GM12891 (cell line): ENCODE data around the gene TEAD1.

Experiments
- DNase-seq: peaks from one replicate; pipeline ENCODE4 v3.0.0; 2011; ENCODE audit warnings: low spot score; ENCODE audit not compliant: insufficient read length
- FAIRE-seq: peaks from 2 replicates; lab custom pipeline; 2011; peaks lifted over from hg19 to GRCh38; lab: Jason Lieb, UNC
- PAX5 ChIP-seq: IDR thresholded peaks from 2 replicates; pipeline ENCODE4 v1.6.1; 2011; ENCODE audit warnings: low read length, moderate library complexity, mild to moderate bottlenecking; ENCODE audit not compliant: insufficient read depth, severe bottlenecking
- POLR2A ChIP-seq: IDR thresholded peaks from 2 replicates; pipeline ENCODE4 v1.6.1; 2011; ENCODE audit warnings: low read depth, low read length, control low read depth
- POLR2AphosphoS5 ChIP-seq: IDR thresholded peaks from 2 replicates; pipeline ENCODE4 v1.6.1; 2011; ENCODE audit warnings: low read depth, low read length, control low read depth
- POU2F2 ChIP-seq: IDR thresholded peaks from 2 replicates; pipeline ENCODE4 v1.6.1; 2011; ENCODE audit warnings: low read depth, mild to moderate bottlenecking, control low read depth, low read length, moderate library complexity
- SPI1 ChIP-seq: IDR thresholded peaks from 2 replicates; pipeline ENCODE4 v1.6.1; 2011; ENCODE audit warnings: low read depth, low read length, control low read depth
- TAF1 ChIP-seq: IDR thresholded peaks from 2 replicates; pipeline ENCODE4 v1.6.1; 2011; ENCODE audit warnings: low read depth, low read length, control low read depth

TEAD1 gene

GRCh38 chr11:12925520-12925919 is 251.3 kb downstream of the TEAD1 start:
- DNase-seq = no peak
- no peak for FAIRE-seq

GRCh38 chr11:12927221-12927620 is 253.0 kb downstream of the TEAD1 start:
- no peak for FAIRE-seq
- no peak for DNase-seq
- TF ChIP-seq TAF1 (no peak), POLR2AphosphoS5 (no peak), PAX5 (no peak), POU2F2 (no peak), POLR2A (no peak), SPI1 (no peak)

More at GRCh38 chr11:12925520-12925919, 251.3 kb downstream of the TEAD1 start:
- TF ChIP-seq SPI1 (no peak), POU2F2 (no peak), POLR2A (no peak), POLR2AphosphoS5 (no peak), PAX5 (no peak), TAF1 (no peak)

GRCh38 chr11:12927886-12928285 is 253.7 kb downstream of the TEAD1 start:
- no peak for FAIRE-seq
- DNase-seq = no peak
- TF ChIP-seq TAF1 = no peak
- no peak for TF ChIP-seq SPI1

- no peak for DNase-seq
- FAIRE-seq = no peak
- TF ChIP-seq TAF1 (no peak), POU2F2 (no peak), POLR2A (no peak), PAX5 (no peak), SPI1 (no peak), POLR2AphosphoS5 (no peak)
Observed at GRCh38 chr11:12930850-12931249, 256.6 kb downstream of the TEAD1 start.

- DNase-seq (no peak), FAIRE-seq (no peak)
- TF ChIP-seq POU2F2 (no peak), PAX5 (no peak), POLR2AphosphoS5 (no peak), POLR2A (no peak), TAF1 (no peak), SPI1 (no peak)
Observed at GRCh38 chr11:12932485-12932884, 258.3 kb downstream of the TEAD1 start.

GRCh38 chr11:12936200-12936599 is 262.0 kb downstream of the TEAD1 start:
- DNase-seq = no peak
- FAIRE-seq = no peak
- TF ChIP-seq SPI1 = no peak
- no peak for TF ChIP-seq POLR2AphosphoS5
- TF ChIP-seq TAF1 = no peak
- TF ChIP-seq POU2F2 = no peak
- no peak for TF ChIP-seq POLR2A
- TF ChIP-seq PAX5 = no peak

- FAIRE-seq = no peak
Observed at GRCh38 chr11:12938590-12939247, 264.5 kb downstream of the TEAD1 start.

GRCh38 chr11:12941671-12942070 is 267.4 kb downstream of the TEAD1 start:
- DNase-seq = no peak
- no peak for FAIRE-seq
- TF ChIP-seq PAX5 (no peak), POU2F2 (no peak), SPI1 (no peak), POLR2AphosphoS5 (no peak)

More at GRCh38 chr11:12938590-12939247, 264.5 kb downstream of the TEAD1 start:
- no peak for TF ChIP-seq POLR2AphosphoS5
- DNase-seq = no peak

- DNase-seq (no peak), FAIRE-seq (no peak)
- TF ChIP-seq SPI1 = no peak
- TF ChIP-seq PAX5 = no peak
- no peak for TF ChIP-seq POLR2A
- no peak for TF ChIP-seq POLR2AphosphoS5
- TF ChIP-seq POU2F2 = no peak
- no peak for TF ChIP-seq TAF1
Observed at GRCh38 chr11:12942157-12942556, 267.9 kb downstream of the TEAD1 start.

GRCh38 chr11:12943311-12943710 is 269.1 kb downstream of the TEAD1 start:
- no peak for FAIRE-seq
- DNase-seq = no peak
- TF ChIP-seq PAX5 = no peak
- no peak for TF ChIP-seq POLR2A
- TF ChIP-seq POU2F2 = no peak

- TF ChIP-seq TAF1 (no peak), POU2F2 (no peak), POLR2AphosphoS5 (no peak), PAX5 (no peak), POLR2A (no peak), SPI1 (no peak)
- no peak for FAIRE-seq
Observed at GRCh38 chr11:12944889-12945288, 270.7 kb downstream of the TEAD1 start.

More at GRCh38 chr11:12944889-12945288, 270.7 kb downstream of the TEAD1 start:
- no peak for DNase-seq
